ENCODE results near the gene YWHAE. TPM values are rescaled to one million over a fixed set of nuclear protein-coding genes. Genes with fewer than 3 reads are reported as not detected.
A peak's percentile ranks its signal among the peaks of the same experiment; 100 is the strongest.

Gene YWHAE
- total RNA-seq, 4 donors from 2014 or later = 505 to 758 (median 567) TPM

DNA sequence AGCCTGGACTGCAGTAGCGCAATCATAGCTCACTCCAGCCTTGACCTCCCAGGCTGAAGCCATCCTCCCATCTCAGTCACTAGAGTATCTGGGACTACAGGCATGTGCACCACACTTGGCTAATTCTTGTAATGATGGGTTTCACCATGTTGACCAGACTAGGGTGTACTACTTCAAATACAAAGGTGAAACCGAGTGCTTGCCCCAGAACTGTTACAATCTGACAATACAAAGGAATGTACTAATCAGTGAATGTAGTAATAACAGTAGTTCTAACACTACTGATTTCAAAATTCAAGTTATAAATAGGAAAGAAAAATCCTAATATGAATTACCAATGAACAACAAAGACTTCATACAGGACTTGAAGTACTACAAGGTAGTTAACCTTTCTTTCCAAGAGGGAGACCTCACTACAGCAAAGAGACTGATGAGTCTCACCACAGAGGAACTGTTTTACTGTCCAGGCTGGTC is 31.6 kb upstream of the YWHAE start:
- TF ChIP-seq, protein P1, sequence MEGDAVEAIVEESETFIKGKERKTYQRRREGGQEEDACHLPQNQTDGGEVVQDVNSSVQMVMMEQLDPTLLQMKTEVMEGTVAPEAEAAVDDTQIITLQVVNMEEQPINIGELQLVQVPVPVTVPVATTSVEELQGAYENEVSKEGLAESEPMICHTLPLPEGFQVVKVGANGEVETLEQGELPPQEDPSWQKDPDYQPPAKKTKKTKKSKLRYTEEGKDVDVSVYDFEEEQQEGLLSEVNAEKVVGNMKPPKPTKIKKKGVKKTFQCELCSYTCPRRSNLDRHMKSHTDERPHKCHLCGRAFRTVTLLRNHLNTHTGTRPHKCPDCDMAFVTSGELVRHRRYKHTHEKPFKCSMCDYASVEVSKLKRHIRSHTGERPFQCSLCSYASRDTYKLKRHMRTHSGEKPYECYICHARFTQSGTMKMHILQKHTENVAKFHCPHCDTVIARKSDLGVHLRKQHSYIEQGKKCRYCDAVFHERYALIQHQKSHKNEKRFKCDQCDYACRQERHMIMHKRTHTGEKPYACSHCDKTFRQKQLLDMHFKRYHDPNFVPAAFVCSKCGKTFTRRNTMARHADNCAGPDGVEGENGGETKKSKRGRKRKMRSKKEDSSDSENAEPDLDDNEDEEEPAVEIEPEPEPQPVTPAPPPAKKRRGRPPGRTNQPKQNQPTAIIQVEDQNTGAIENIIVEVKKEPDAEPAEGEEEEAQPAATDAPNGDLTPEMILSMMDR (IDR thresholded peaks at IDR 0.05) = no peak
- no peak for TF ChIP-seq POLR2A (IDR thresholded peaks at IDR 0.05)
- Histone ChIP-seq H3K27ac (no peak overlapping the region), H3K4me3 (no peak overlapping the region), H3K9me3 (no peaks in the 10 kb centered on the region), H3K4me1 (peaks cover 0 to 24% (median 0%) of the 10 kb centered on the region in 3 donors), H3K27me3 (no peaks in the 10 kb centered on the region), H3K36me3 (peaks cover 12 to 95% (median 14%) of the 10 kb centered on the region in 3 donors)
- WGBS, 2 donors = 80 to 84% methylated on average over 2 of the region's 2 CpGs
- no peak for DNase-seq
- intact Hi-C loops (cut with DNase I) = loop anchor here (10.0 kb wide), 1 partner anchor 57 kb away; no protein-coding TSS in a partner anchor

DNA sequence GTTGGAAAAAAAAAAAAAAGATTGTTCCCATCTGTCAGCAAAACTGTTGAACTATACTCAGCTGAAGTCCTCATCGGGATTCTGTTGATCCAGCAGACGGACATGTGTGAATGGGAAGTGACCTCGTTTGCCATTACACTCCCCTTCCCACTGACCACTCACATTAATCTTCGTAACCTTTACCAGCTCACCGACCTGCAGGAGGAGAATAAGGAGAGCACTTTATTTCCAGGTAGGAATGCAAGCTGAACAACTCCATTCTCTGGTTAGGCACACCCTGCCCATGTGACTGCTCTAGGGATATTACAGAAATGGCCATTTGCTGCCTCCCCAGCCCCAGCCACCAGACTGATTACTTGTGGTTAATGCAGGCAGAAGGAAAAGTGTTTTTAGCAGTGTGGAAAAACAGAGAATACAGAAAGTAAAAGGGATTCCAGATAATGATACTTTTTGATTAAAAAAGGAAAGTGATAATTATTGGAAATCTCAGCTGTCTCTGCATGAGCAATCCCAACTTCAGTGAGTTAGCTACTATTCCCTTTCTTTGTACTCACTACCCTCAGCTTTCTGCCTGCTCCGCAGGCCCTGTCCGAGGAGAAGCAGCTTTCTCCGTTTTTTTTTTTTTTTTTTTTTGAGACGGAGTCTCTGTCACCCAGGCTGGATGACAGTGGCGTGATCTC is 23.6 kb upstream of the YWHAE start:
- no peak for DNase-seq
- H3K9me3 ChIP-seq = no peaks in the 10 kb centered on the region
- H3K27me3 ChIP-seq = no peaks in the 10 kb centered on the region
- peak overlapping the region in 3 of 4 donors; percentile 71 to 83 (median 78) for H3K27ac ChIP-seq
- H3K4me3 ChIP-seq = no peak overlapping the region
- TF ChIP-seq POLR2A (IDR thresholded peaks at IDR 0.05) = no peak
- TF ChIP-seq, protein P1 (IDR thresholded peaks at IDR 0.05) = no peak
- peaks cover 9 to 87% (median 14%) of the 10 kb centered on the region in 3 donors for H3K36me3 ChIP-seq
- peaks cover 0 to 32% (median 18%) of the 10 kb centered on the region in 3 donors for H3K4me1 ChIP-seq
- WGBS, 2 donors = 63% methylated on average over 10 of the region's 10 CpGs
- intact Hi-C loops (cut with DNase I) = no loop called here

DNA sequence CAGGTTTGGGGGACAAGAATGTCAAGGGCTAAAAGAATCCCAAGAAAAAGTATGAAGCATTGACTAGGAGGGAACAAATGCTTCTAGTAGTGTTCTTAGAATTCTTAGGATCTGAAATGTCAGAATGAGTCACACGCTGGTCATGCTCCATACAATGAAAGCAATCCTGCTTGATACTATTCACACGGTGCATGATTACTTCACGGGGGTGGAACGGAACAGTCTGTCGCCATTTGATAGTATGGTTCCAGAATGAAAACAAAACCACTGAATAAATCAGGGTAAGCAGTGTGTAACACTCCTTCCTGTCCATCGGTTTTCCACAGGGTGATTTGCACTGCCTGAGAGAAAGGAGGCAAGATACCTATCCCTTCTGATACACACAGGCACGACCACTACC is 22.9 kb upstream of the YWHAE start:
- Histone ChIP-seq H3K36me3 (peaks cover 9 to 87% (median 14%) of the 10 kb centered on the region in 3 donors), H3K4me1 (peaks cover 0 to 29% (median 18%) of the 10 kb centered on the region in 3 donors), H3K27me3 (no peaks in the 10 kb centered on the region), H3K9me3 (no peaks in the 10 kb centered on the region), H3K27ac (peak overlapping the region; percentile 49 to 83 (median 74)), H3K4me3 (no peak overlapping the region)
- DNase-seq = no peak
- intact Hi-C loops (cut with DNase I) = no loop called here
- 22 to 31% methylated on average over 6 to 7 of the region's 7 CpGs for WGBS, 2 donors
- TF ChIP-seq, protein P1 (IDR thresholded peaks at IDR 0.05) = no peak
- TF ChIP-seq POLR2A (IDR thresholded peaks at IDR 0.05) = no peak

DNA sequence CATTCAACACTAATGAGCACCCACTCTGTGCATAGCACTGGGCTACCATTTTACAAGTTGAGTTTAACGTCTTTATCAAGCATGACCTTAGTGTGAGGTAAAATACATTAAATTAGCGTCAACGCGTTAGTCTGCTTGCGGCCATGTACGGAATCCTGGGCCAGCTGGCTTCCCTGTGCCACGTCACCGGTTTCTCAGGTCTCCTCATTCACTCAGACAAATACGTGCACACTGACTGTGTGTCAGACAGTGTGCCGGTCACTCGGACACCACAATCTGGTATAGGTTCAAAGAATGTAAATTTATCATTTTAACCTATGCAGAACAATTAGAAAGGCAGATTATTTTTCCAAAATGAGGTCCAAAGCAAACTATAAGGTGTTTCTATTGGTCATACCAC is 21.4 kb upstream of the YWHAE start:
- peaks cover 9 to 90% (median 14%) of the 10 kb centered on the region in 3 donors for H3K36me3 ChIP-seq
- peaks cover 0 to 26% (median 18%) of the 10 kb centered on the region in 3 donors for H3K4me1 ChIP-seq
- H3K4me3 ChIP-seq = no peak overlapping the region
- intact Hi-C loops (cut with DNase I) = no loop called here
- no peak for TF ChIP-seq POLR2A (IDR thresholded peaks at IDR 0.05)
- TF ChIP-seq, protein P1 (IDR thresholded peaks at IDR 0.05) = no peak
- H3K9me3 ChIP-seq = no peaks in the 10 kb centered on the region
- WGBS, 2 donors = 93 to 94% methylated on average over 11 of the region's 11 CpGs
- H3K27ac ChIP-seq = no peak overlapping the region
- no peaks in the 10 kb centered on the region for H3K27me3 ChIP-seq
- no peak for DNase-seq

DNA sequence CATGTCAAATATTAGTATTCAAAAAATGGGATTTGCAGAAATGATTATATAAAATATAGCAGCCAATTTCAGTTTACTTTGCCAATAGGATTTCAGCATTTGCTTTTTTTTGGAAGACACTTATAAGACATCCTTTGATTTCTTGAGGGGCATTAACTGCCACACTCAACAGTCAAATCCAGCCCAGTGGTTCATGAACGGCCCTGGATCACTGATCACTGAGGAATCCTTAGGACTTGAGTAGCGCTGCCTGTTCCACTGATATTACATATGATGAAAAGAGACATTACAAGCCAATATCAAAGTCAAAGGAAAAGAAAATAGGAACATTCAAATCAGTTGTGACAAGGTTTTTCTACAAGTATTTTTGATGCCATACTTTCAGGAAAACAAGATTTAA is 21.0 kb upstream of the YWHAE start:
- intact Hi-C loops (cut with DNase I) = no loop called here
- peaks cover 0 to 26% (median 18%) of the 10 kb centered on the region in 3 donors for H3K4me1 ChIP-seq
- 82 to 88% methylated on average over 2 of the region's 2 CpGs for WGBS, 2 donors
- no peak for DNase-seq
- H3K27ac ChIP-seq = no peak overlapping the region
- TF ChIP-seq, protein P1 (IDR thresholded peaks at IDR 0.05) = no peak
- no peak for TF ChIP-seq POLR2A (IDR thresholded peaks at IDR 0.05)
- no peaks in the 10 kb centered on the region for H3K9me3 ChIP-seq
- H3K4me3 ChIP-seq = no peak overlapping the region
- peaks cover 9 to 90% (median 14%) of the 10 kb centered on the region in 3 donors for H3K36me3 ChIP-seq
- no peaks in the 10 kb centered on the region for H3K27me3 ChIP-seq

All from esophagus squamous epithelium (tissue), 5 donors.